IPS-11a (cell line): Measurements from ENCODE around the gene SNRNP70.
A peak's percentile ranks its signal among the peaks of the same experiment; 100 is the strongest.
"Not testable (repeated sequence)": the region's sequence is repeated elsewhere in the genome, so short reads cannot be mapped to it uniquely, and the experiment has no call there.

Experiments used
- H3K4me3 ChIP-seq: one replicate; pipeline ENCODE4 v1.5.1; 2013; ENCODE audit warnings: low read depth, low read length, control low read depth

SNRNP70 gene, protein sequence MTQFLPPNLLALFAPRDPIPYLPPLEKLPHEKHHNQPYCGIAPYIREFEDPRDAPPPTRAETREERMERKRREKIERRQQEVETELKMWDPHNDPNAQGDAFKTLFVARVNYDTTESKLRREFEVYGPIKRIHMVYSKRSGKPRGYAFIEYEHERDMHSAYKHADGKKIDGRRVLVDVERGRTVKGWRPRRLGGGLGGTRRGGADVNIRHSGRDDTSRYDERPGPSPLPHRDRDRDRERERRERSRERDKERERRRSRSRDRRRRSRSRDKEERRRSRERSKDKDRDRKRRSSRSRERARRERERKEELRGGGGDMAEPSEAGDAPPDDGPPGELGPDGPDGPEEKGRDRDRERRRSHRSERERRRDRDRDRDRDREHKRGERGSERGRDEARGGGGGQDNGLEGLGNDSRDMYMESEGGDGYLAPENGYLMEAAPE

DNA sequence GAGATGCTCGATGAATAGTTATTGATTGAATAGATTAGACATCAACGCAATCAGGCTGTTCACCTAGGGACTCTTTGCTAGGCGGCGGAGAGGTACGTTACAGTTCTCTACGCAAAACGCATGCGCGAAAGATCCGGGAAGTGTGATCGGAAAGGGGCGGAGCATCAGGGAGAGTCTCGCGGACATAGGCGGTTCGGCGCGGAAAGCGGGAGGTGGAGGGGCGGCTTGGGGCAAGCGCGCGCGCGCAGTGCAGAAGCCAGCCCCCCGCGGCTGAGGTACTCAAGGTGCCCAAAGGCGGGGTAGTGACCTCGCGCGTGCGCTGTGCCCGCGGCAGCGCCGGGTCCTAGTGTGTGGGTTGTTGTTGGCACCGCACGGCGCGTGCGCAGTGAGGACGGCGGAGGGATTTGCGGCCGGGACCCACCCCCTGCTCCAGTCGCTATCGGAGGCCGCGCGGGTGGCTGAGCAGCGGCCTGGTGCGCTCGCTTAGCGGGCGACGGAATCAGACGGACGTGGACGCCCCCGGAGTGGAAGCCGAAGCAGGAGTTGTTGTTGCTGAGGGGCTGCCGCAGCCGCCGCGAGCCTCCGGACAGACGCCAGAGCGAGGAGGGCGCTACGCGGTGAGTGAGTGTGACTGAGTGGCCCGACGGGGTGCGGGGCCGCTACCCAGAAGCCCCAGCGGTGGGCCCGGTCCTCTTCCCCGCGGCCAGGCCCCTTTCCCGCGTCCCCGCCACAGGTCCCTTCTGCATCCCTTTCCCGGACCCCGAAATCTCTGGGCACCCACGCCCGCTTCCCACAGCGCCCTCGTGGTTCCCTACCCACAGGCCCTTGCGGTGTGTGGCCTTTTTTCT, at the start of gene SNRNP70:
SNRNP70 (plus strand) TSS at position 432 of the 848 bp plus-strand sequence. CDS start 964 bp downstream, outside the sequence.
- peak within 1 kb of the TSS; percentile 94 for H3K4me3 ChIP-seq

DNA sequence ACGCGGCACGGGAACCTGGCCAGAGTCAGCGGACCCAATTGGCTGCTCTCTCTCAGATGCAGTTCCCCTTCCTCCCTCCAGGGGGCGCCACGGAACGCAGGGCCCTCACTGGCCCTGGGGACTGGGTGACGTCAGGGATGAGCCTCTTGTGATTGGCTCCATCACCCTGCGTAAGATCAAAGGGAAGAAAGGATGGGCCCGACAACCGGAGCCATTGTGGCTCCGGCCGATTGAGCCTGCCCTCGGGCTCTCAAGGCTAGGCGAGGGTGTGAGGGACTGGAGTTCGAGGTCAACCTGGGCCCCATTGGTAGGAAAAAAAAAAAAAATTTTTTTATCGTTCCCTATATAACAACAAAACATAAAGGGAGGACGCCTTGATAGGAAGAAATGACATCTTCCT, 48.4 kb upstream of the SNRNP70 start, which contains the start of gene CGB1:
CGB1 (minus strand) TSS at position 81 of the 400 bp plus-strand sequence. CDS start 184 bp downstream, outside the sequence.
- not testable (repeated sequence) for H3K4me3 ChIP-seq

DNA sequence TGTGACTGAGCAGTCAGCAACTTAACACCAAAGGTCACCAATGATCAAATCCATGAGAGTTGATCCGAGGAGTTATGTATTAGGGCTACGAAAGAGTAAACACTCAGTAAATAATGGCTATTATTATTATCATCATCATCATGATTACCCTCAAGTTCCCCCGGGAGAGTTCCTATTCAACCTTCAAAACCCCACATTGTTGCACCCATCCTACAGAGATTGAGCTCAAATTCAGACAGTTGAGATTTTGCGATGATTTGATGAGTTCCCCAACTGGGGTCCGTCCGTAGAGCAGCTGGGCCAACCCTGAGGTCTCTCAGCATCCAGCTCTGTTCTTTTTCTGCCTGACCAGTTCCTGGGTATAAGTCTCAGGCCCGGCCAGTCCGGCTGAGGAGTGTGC, 47.1 kb upstream of the SNRNP70 start:
- H3K4me3 ChIP-seq = not testable (repeated sequence)

DNA sequence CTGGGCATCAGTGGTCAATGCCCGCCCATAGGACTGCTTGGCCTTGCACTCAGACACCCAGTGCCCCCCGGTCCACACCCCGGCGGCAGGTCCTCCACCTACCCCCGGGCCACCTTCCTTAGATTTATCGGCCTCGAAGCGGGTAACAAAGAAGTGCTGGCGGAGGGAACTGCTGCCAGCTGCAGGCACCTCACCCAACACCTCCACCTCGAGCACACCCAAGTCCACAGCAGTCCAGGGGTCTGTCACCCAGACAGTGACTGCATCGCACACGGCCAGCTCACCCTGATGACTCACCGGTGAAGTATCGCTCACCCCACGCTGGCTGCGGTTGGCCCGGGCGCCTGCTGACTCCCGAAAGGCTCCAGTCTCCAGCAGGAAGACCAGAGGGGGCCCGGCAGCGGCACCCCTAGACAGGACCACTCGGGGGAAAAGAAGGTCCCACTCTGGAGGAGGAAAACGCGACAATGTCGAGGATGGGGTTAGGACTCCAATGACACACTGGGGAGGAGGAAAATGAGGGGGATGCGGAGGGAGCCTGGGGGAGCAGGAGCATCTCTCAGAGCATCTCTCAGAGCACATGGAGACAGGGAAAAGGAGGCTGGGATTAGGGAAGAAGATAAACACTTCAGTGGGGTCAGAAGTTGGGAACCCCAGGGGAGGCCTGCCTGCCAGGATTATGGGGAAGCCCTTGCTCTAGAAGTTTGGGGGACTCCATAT, 46.5 kb upstream of the SNRNP70 start:
- H3K4me3 ChIP-seq = not testable (repeated sequence)

DNA sequence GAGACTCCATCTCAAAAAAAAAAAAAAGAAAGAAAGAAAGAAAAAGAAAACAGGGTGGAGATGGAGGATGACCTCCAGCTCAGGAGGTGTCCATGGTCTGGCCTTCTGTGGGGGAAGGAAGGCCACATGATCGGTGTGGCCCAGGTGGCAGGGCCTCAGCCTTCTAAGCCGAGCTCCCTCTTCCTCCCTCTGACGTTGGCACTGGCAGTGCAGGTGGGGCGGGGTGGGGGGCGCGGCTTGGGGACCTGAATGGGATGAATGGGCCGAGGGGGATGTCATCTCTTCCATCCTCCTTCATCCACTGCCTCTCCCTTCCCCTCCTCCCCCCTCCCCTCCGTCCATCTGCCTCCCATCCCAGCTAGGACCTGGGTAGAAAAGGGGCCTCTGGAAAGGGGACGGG, 45.5 kb upstream of the SNRNP70 start:
- not testable (repeated sequence) for H3K4me3 ChIP-seq

DNA sequence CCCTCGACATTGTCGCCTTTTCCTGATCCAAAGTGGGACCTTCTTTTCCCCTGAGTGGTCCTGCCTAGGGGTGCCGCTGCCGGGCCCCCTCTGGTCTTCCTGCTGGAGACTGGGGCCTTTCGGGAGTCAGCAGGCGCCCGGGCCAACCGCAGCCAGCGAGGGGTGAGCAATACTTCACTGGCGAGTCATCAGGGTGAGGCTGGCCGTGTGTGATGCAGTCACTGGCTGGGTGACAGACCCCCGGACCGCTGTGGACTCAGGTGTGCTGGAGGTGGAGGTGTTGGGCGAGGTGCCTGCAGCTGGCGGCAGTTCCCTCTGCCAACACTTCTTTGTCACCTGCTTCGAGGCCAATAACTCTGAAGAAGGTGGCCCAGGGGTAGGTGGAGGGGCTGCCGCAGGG, 43.1 kb upstream of the SNRNP70 start:
- H3K4me3 ChIP-seq = no peak overlapping the region

DNA sequence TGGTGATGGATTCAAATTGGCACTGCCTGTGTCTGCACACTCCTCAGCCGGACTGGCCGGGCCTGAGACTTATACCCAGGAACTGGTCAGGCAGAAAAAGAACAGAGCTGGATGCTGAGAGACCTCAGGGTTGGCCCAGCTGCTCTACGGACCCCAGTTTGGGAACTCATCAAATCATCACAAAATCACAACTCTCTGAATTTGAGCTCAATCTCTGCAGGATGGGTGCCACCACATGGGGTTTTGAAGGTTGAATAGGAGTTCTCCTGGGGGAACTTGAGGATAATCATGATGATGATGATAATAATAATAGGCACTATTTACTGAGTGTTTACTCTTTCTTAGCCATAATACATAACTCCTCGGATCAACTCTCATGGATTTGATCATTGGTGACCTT, 42.6 kb upstream of the SNRNP70 start:
- not testable (repeated sequence) for H3K4me3 ChIP-seq

DNA sequence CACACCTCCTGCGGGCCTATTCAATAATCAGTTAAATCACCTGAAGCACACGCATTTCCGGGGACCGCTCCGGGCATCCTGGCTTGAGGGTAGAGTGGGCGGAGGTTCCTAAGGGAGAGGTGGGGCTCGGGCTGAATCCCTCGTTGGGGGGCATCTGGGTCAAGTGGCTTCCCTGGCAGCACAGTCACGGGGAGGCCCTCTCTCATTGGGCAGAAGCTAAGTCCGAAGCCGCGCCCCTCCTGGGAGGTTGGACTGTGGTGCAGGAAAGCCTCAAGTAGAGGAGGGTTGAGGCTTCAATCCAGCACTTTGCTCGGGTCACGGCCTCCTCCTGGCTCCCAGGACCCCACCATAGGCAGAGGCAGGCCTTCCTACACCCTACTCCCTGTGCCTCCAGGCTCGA, 41.7 kb upstream of the SNRNP70 start, which contains the start of gene CGB5:
CGB5 (plus strand) TSS at position 301 of the 400 bp plus-strand sequence. CDS start 362 bp downstream, outside the sequence.
- not testable (repeated sequence) for H3K4me3 ChIP-seq

DNA sequence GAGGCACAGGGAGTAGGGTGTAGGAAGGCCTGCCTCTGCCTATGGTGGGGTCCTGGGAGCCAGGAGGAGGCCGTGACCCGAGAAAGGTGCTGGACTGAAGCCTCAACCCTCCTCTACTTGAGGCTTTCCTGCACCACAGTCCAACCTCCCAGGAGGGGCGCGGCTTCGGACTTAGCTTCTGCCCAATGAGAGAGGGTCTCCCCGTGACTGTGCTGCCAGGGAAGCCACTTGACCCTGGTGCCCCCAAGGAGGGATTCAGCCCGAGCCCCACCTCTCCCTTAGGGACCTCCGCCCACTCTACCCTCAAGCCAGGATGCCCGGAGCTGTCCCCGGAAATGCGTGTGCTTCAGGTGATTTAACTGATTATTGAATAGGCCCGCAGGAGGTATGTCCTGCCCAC, 36.2 kb upstream of the SNRNP70 start, which contains the start of gene CGB8:
CGB8 (minus strand) TSS at position 101 of the 400 bp plus-strand sequence. CDS start 372 bp downstream, outside the sequence.
- not testable (repeated sequence) for H3K4me3 ChIP-seq

DNA sequence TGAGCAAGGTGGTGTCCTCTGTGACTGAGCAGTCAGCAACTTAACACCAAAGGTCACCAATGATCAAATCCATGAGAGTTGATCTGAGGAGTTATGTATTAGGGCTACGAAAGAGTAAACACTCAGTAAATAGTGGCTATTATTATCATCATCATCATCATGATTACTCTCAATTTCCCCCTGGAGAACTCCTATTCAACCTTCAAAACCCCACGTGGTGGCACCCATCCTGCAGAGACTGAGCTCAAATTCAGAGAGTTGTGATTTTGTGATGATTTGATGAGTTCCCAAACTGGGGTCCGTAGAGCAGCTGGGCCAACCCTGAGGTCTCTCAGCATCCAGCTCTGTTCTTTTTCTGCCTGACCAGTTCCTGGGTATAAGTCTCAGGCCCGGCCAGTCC, 35.4 kb upstream of the SNRNP70 start:
- not testable (repeated sequence) for H3K4me3 ChIP-seq

DNA sequence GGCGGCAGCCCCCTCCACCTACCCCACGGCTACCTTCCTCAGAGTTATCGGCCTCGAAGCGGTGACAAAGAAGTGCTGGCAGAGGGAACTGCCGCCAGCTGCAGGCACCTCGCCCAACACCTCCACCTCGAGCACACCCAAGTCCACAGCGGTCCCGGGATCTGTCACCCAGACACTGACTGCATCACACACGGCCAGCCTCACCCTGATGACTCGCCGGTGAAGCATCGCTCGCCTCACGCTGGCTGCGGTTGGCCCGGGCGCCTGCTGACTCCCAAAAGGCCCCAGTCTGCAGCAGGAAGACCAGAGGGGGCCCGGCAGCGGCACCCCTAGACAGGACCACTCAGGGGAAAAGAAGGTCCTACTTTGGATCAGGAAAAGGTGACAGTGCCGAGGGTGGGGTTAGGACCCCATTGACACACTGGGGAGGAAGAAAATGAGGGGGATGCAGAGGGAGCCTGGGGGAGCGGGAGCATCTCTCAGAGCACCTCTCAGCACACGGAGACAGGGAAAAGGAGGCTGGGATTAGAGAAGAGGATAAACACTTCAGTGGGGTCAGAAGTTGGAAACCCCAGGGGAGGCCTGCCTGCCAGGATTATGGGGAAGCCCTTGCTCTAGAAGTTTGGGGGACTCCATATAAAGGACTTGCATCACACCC, 34.7 kb upstream of the SNRNP70 start:
- H3K4me3 ChIP-seq = not testable (repeated sequence)

DNA sequence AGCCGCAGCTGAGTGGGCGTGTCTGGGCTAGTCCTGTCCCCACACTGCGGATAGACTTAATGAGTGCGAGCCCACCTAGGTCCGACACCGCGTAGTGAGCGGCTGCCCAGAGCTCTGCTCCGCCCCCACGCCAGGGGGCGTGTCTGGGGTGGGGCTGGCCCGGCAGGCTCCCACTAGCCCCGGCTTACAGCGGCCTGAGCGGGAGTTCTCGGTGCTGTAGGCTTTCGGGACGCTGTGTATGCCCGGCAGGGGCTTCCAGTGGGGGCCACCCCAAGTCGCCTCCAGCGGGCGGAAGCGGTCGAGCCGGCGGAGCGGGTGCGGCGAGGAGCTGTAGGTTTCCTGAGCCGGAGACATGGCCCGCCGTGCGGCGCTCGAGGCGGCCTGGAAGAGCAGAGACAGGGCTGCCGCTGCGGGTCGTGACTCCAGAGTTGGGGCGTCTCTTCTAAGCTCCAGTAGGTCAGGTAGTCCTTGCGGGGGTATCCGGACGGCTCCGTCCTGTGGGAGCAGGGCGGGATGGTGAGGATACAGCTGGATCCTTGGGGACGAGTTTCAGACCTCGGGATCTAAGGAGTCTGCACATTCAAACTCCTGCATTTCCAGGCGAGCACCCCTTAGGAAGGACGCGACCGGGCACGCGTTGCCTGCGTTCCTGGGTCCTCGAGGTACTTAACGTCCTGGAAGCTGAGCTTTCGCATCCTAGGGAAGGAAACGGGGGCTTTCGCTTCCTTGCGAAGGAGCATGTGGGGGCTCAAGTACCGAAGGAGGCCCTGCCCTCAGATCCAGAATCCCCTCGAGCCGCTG, 28.9 kb upstream of the SNRNP70 start:
- H3K4me3 ChIP-seq = peak overlapping the region; percentile 37

DNA sequence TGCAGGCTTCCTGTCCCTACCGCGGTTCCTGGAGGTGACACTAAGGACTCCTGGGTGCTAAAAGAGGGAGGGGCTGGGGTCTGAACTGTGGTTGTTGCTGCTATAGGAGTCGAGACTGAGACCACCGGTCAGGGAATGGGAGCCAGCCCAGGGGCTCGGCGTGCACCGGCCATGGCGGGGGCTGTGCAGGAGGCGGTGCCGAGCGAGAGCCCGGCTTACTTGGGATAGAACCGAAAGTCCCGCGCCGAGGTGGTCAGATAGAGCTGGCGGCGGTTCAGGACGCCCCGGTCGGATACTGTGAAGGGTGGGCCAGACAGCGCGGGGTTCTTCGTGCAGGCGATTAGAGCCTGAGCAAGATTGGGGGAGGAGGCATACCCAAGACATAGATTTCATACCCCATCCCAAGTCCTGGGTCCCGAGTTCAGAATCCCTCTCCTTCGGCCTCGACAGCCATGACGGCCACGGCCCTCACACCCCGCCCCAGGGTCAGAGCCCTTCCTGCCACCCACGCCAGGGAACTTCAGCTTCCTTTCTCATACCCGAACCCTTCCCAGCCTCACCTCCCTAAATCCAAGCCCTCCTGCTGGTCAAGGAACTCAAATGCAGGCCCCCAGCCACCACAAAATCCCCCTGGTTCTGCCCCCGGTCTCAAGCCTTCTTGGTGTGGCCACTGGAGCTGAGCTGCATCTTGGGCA, 28.2 kb upstream of the SNRNP70 start:
- not testable (repeated sequence) for H3K4me3 ChIP-seq

DNA sequence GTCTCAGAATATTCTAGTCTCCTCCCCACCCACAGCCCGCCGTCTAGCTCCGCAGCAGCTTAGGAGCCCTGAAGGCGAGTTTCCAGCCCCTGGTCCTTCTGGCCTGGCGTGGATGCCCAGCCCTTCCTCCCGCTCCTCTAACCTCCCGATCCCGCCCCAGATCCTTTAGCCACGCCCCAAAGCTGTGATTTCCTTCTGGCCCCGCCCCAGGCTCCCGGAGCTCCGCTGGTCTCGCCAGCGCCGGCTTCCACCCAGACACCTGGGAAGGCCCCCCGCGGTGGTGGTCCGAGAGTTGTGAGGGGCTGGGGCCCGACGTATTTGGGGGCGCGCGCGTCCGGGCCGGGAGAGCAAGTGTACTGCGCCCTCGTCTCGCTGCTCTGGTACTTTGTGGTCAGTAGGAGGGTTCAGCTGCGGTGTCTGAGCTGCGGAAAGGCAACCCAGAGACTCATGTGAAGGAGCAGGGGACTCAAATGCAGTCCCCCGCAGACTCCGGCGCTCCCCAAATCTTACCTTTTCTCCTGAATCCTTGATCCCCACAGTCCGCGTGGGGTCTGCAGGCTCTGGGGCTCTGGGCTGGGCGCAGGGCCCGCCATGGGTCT, 27.5 kb upstream of the SNRNP70 start, which contains the start of gene CGB7:
CGB7 (minus strand) TSS at position 114 of the 599 bp plus-strand sequence. CDS start 2,374 bp downstream, outside the sequence.
- peak within 1 kb of the TSS; percentile 37 for H3K4me3 ChIP-seq

DNA sequence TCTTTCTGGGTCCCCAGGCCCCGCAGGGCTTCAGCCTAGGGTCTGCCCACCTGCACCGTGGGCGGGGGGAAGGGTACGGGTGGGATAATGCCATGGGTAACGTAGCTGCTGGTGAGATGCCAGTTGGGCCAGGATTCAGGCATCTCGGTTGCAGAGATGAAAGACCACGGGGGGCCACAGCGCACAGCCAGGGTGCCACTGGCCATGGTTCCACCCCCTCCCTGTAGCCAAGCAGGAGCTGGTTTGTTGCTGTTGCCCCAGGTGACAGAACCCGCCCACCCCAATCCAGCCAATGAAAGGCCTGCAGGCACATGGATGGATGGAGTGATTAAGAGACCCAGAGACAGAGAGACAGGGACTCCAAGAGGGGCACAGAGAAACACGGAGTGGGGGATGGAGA, 26.7 kb upstream of the SNRNP70 start:
- H3K4me3 ChIP-seq = no peak overlapping the region

DNA sequence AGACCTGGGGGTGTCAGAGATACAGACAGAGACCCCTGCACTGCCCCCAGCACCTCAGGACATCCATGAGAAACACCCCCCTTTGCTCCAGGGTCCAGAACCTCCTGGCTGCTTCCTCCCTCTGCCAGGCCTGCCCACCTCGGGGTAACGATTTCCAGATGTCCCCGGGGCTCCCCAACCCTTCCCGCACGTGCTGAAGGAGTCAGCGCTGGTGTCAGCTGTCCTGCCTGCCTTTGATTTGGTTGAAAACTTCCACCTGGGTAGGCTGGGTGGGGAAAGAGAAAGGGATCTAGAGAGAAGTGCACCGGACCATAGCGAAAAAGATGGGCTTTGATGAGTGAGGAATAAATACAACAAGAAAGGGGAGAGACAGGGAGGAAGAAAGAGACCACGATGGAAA, 26.2 kb upstream of the SNRNP70 start:
- H3K4me3 ChIP-seq = no peak overlapping the region

DNA sequence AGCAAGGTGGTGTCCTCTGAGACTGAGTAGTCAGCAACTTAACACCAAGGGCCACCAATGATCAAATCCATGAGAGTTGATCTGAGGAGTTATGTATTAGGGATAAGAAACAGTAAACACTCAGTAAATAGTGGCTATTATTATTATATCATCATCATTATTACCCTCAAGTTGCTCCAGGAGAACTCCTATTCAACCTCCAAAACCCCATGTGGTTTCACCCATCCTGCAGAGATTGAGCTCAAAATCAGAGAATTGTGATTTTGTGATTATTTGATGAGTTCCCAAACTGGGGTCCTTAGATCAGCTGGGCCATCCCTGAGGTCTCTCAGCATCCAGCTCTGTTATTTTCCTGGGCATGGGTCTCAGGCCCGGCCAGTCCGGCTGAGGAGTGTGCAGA, 24.3 kb upstream of the SNRNP70 start:
- H3K4me3 ChIP-seq = no peak overlapping the region

DNA sequence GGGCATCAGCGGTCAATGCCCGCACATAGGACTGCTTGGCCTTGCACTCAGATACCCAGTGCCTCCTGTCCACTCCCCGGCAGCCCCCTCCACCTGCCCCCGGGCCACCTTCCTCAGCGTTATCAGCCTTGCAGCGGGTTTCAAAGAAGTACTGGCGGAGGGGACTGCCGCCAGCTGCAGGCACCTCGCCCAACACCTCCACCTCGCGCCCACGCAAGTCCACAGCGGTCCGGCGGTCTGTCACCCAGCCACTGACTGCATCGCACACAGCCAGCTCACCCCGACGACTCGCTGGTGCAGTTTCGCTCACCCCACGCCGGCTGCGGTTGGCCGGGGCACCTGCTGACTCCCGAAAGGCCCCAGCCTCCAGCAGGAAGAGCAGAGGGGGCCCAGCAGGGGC, 23.8 kb upstream of the SNRNP70 start:
- no peak overlapping the region for H3K4me3 ChIP-seq
